WTC11 (cell line): Measurements from ENCODE around the gene CHST7. TPM values are rescaled to one million over a fixed set of nuclear protein-coding genes. Genes with fewer than 3 reads are reported as not detected.

Experiments
- ATAC-seq: fragments of 200-7000 bp; cut with Tn5 transposase; 2 replicates; pipeline ENCODE4 v1.10.0; 2021; ENCODE audit warnings: mild to moderate bottlenecking, moderate library complexity
- CTCF ChIA-PET: fragments of 300-600 bp; sonication (Branson Sonifier 250); formaldehyde crosslinking; loops from one replicate; lab custom pipeline; 2021; ENCODE audit warnings: antibody characterized with exemption; lab: Charles Lee
- POLR2A ChIA-PET: fragments of 350-600 bp; sonication (Branson Sonifier 250); formaldehyde crosslinking; loops from one replicate; lab custom pipeline; 2021; ENCODE audit warnings: antibody characterized with exemption; lab: Charles Lee
- DNase-seq: peaks from one replicate; pipeline ENCODE4 v3.0.0; 2021; ENCODE audit warnings: low spot score
- H3K27ac Mint-ChIP-seq: 2 replicates; pipeline ENCODE4 v1.8.0; 2021; ENCODE audit warnings: mixed read lengths
- H3K27me3 Mint-ChIP-seq: 2 replicates; pipeline ENCODE4 v1.8.0; 2021; ENCODE audit warnings: low read depth, mild to moderate bottlenecking, moderate library complexity, mixed read lengths
- H3K36me3 Mint-ChIP-seq: 2 replicates; pipeline ENCODE4 v1.8.0; 2021; ENCODE audit warnings: mixed read lengths
- H3K4me1 Mint-ChIP-seq: 2 replicates; pipeline ENCODE4 v1.8.0; 2022; ENCODE audit warnings: mixed read lengths
- H3K4me3 Mint-ChIP-seq: 2 replicates; pipeline ENCODE4 v1.8.0; 2021; ENCODE audit warnings: mild to moderate bottlenecking, moderate library complexity, mixed read lengths
- H3K9me3 Mint-ChIP-seq: 2 replicates; pipeline ENCODE4 v1.8.0; 2021; ENCODE audit warnings: mixed read lengths
- ATF1 ChIP-seq: sonication (generic); formaldehyde crosslinking; IDR thresholded peaks from 2 replicates; pipeline ENCODE4 v1.8.1; 2023; ENCODE audit warnings: mild to moderate bottlenecking, moderate library complexity, missing genetic modification reagents
- ATF2 ChIP-seq: sonication (generic); formaldehyde crosslinking; IDR thresholded peaks from 2 replicates; pipeline ENCODE4 v1.8.1; 2022; ENCODE audit warnings: low read depth, missing genetic modification reagents, borderline replicate concordance
- CREM ChIP-seq: sonication (generic); formaldehyde crosslinking; IDR thresholded peaks from 2 replicates; pipeline ENCODE4 v1.8.1; 2022; ENCODE audit warnings: mild to moderate bottlenecking, missing genetic modification reagents, moderate library complexity
- E2F4 ChIP-seq: sonication (generic); formaldehyde crosslinking; IDR thresholded peaks from 2 replicates; pipeline ENCODE4 v1.8.1; 2022; ENCODE audit warnings: low read depth, mild to moderate bottlenecking, moderate library complexity, missing genetic modification reagents, borderline replicate concordance
- FOXK1 ChIP-seq: sonication (generic); formaldehyde crosslinking; IDR thresholded peaks from 2 replicates; pipeline ENCODE4 v1.8.0; 2022; ENCODE audit warnings: mild to moderate bottlenecking, moderate library complexity, missing genetic modification reagents
- FOXP4 ChIP-seq: sonication (generic); formaldehyde crosslinking; IDR thresholded peaks from 2 replicates; pipeline ENCODE4 v1.8.0; 2022; ENCODE audit warnings: mild to moderate bottlenecking, missing genetic modification reagents
- MYBL2 ChIP-seq: sonication (generic); formaldehyde crosslinking; IDR thresholded peaks from 2 replicates; pipeline ENCODE4 v1.8.1; 2023; ENCODE audit warnings: mild to moderate bottlenecking, moderate library complexity, missing genetic modification reagents
- RORB ChIP-seq: fragments of 250-450 bp; sonication (Bioruptor Pico); IDR thresholded peaks from 2 replicates; pipeline ENCODE4 v1.9.0; 2021; ENCODE audit warnings: mild to moderate bottlenecking
- SMAD3 ChIP-seq: sonication (generic); formaldehyde crosslinking; IDR thresholded peaks from 2 replicates; pipeline ENCODE4 v1.8.0; 2022; ENCODE audit warnings: missing genetic modification reagents, mild to moderate bottlenecking, borderline replicate concordance
- STAT6 ChIP-seq: sonication (generic); formaldehyde crosslinking; conservative IDR thresholded peaks from 2 replicates; pipeline ENCODE4 v1.8.1; 2023; ENCODE audit warnings: mild to moderate bottlenecking, low read depth, missing genetic modification reagents, moderate library complexity
- TCF7 ChIP-seq: sonication (generic); formaldehyde crosslinking; IDR thresholded peaks from 2 replicates; pipeline ENCODE4 v1.8.0; 2022; ENCODE audit warnings: mild to moderate bottlenecking, low read depth, missing genetic modification reagents, moderate library complexity
- TEAD4 ChIP-seq: sonication (generic); formaldehyde crosslinking; IDR thresholded peaks from 2 replicates; pipeline ENCODE4 v1.8.0; 2022; ENCODE audit warnings: mild to moderate bottlenecking, missing genetic modification reagents
- ZBTB43 ChIP-seq: sonication (generic); formaldehyde crosslinking; IDR thresholded peaks from 2 replicates; pipeline ENCODE4 v1.8.1; 2023; ENCODE audit warnings: mild to moderate bottlenecking, missing genetic modification reagents
- ZNF232 ChIP-seq: sonication (generic); formaldehyde crosslinking; IDR thresholded peaks from 2 replicates; pipeline ENCODE4 v1.8.0; 2022; ENCODE audit warnings: mild to moderate bottlenecking, missing genetic modification reagents
- ZNF317 ChIP-seq: sonication (generic); formaldehyde crosslinking; IDR thresholded peaks from 2 replicates; pipeline ENCODE4 v1.8.1; 2023; ENCODE audit warnings: low read depth, mild to moderate bottlenecking, moderate library complexity, missing genetic modification reagents, borderline replicate concordance
- total RNA-seq: library from RNA; stranded (reverse); gene quantifications from 3 replicates; pipeline ENCODE4 v1.2.3, GENCODE V29; 2021
- TF ChIP-seq, protein P1 (sequence below): sonication (generic); formaldehyde crosslinking; IDR thresholded peaks from 2 replicates; pipeline ENCODE4 v1.8.1; 2023; ENCODE audit warnings: mild to moderate bottlenecking, missing genetic modification reagents
- TF ChIP-seq, protein P2 (sequence below): sonication (generic); formaldehyde crosslinking; IDR thresholded peaks from 2 replicates; pipeline ENCODE4 v1.8.1; 2023; ENCODE audit warnings: mild to moderate bottlenecking, moderate library complexity, missing genetic modification reagents
- TF ChIP-seq, protein P3 (sequence below): sonication (generic); formaldehyde crosslinking; IDR thresholded peaks from 2 replicates; pipeline ENCODE4 v1.8.1; 2023; ENCODE audit warnings: mild to moderate bottlenecking, missing genetic modification reagents, moderate library complexity
- TF ChIP-seq, protein P4 (sequence below): sonication (generic); formaldehyde crosslinking; IDR thresholded peaks from 2 replicates; pipeline ENCODE4 v1.8.0; 2023; ENCODE audit warnings: missing genetic modification reagents

Gene CHST7
- total RNA-seq, 1 experiment from 2014 or later: 19.6 TPM

GRCh38 chrX:46601283-46601682, 27.7 kb downstream of the CHST7 start:
- Mint-ChIP-seq H3K4me3 (no peak overlapping the region), H3K4me1 (peaks cover 8% of the 10 kb centered on the region), H3K36me3 (peaks cover 8% of the 10 kb centered on the region; the same call in 1 of the 2 replicates), H3K27ac (no peak overlapping the region), H3K9me3 (no peaks in the 10 kb centered on the region), H3K27me3 (no peaks in the 10 kb centered on the region)
- ATAC-seq (no peak), DNase-seq (no peak)
- ChIA-PET CTCF (no interaction called here), POLR2A (no interaction called here)
- TF ChIP-seq E2F4 (CRISPR knock-in tag) (no peak), ATF1 (CRISPR knock-in tag) (no peak), CREM (CRISPR knock-in tag) (no peak), ZNF232 (CRISPR knock-in tag) (no peak), FOXP4 (CRISPR knock-in tag) (no peak), TEAD4 (CRISPR knock-in tag) (no peak), FOXK1 (CRISPR knock-in tag) (no peak), SMAD3 (no peak), RORB (CRISPR knock-in tag) (no peak)
- TF ChIP-seq, protein P1, sequence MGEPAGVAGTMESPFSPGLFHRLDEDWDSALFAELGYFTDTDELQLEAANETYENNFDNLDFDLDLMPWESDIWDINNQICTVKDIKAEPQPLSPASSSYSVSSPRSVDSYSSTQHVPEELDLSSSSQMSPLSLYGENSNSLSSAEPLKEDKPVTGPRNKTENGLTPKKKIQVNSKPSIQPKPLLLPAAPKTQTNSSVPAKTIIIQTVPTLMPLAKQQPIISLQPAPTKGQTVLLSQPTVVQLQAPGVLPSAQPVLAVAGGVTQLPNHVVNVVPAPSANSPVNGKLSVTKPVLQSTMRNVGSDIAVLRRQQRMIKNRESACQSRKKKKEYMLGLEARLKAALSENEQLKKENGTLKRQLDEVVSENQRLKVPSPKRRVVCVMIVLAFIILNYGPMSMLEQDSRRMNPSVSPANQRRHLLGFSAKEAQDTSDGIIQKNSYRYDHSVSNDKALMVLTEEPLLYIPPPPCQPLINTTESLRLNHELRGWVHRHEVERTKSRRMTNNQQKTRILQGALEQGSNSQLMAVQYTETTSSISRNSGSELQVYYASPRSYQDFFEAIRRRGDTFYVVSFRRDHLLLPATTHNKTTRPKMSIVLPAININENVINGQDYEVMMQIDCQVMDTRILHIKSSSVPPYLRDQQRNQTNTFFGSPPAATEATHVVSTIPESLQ: no peak
- TF ChIP-seq, protein P2, sequence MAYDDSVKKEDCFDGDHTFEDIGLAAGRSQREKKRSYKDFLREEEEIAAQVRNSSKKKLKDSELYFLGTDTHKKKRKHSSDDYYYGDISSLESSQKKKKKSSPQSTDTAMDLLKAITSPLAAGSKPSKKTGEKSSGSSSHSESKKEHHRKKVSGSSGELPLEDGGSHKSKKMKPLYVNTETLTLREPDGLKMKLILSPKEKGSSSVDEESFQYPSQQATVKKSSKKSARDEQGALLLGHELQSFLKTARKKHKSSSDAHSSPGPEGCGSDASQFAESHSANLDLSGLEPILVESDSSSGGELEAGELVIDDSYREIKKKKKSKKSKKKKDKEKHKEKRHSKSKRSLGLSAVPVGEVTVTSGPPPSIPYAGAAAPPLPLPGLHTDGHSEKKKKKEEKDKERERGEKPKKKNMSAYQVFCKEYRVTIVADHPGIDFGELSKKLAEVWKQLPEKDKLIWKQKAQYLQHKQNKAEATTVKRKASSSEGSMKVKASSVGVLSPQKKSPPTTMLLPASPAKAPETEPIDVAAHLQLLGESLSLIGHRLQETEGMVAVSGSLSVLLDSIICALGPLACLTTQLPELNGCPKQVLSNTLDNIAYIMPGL (CRISPR knock-in tag): no peak
- TF ChIP-seq, protein P3, sequence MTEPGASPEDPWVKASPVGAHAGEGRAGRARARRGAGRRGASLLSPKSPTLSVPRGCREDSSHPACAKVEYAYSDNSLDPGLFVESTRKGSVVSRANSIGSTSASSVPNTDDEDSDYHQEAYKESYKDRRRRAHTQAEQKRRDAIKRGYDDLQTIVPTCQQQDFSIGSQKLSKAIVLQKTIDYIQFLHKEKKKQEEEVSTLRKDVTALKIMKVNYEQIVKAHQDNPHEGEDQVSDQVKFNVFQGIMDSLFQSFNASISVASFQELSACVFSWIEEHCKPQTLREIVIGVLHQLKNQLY: no peak
- TF ChIP-seq, protein P4, sequence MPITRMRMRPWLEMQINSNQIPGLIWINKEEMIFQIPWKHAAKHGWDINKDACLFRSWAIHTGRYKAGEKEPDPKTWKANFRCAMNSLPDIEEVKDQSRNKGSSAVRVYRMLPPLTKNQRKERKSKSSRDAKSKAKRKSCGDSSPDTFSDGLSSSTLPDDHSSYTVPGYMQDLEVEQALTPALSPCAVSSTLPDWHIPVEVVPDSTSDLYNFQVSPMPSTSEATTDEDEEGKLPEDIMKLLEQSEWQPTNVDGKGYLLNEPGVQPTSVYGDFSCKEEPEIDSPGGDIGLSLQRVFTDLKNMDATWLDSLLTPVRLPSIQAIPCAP (CRISPR knock-in tag): no peak

GRCh38 chrX:46602468-46603102, 29.0 kb downstream of the CHST7 start:
- Mint-ChIP-seq H3K4me1 (peaks cover 7% of the 10 kb centered on the region), H3K9me3 (no peaks in the 10 kb centered on the region), H3K36me3 (peaks cover 8% of the 10 kb centered on the region; the same call in 1 of the 2 replicates), H3K27ac (peak overlapping the region; percentile 41; the same call in 1 of the 2 replicates), H3K4me3 (no peak overlapping the region), H3K27me3 (no peaks in the 10 kb centered on the region)
- ChIA-PET POLR2A (no interaction called here), CTCF (no interaction called here)
- ATAC-seq (no peak), DNase-seq (no peak)
- TF ChIP-seq FOXK1 (CRISPR knock-in tag) (no peak), STAT6 (CRISPR knock-in tag) (no peak), ATF2 (no peak), ATF1 (CRISPR knock-in tag) (no peak), ZBTB43 (CRISPR knock-in tag) (no peak), MYBL2 (CRISPR knock-in tag) (no peak), TCF7 (no peak), ZNF317 (CRISPR knock-in tag) (no peak)
